ENCODE data around the gene BAIAP3.
"Not testable (repeated sequence)": the region's sequence is repeated elsewhere in the genome, so short reads cannot be mapped to it uniquely, and the experiment has no call there.

Gene BAIAP3

GRCh38 chr16:1333149-1333812, at the start of gene BAIAP3:
Gene BAIAP3, plus strand, starts transcription at chr16:1333645. Its CDS starts 4,905 bp downstream, at chr16:1338550.
- no peak for FAIRE-seq

GRCh38 chr16:1283996-1284616, 49.3 kb upstream of the BAIAP3 start:
- DNase-seq (ENCODE audit: extremely low spot score, insufficient read length, low read depth) = no peak

More at GRCh38 chr16:1333149-1333812, at the start of gene BAIAP3:
- no peak for DNase-seq (ENCODE audit: extremely low spot score, insufficient read length, low read depth)

GRCh38 chr16:1285669-1286512, 47.6 kb upstream of the BAIAP3 start:
- no peak for DNase-seq (ENCODE audit: extremely low spot score, insufficient read length, low read depth)
- no peak for FAIRE-seq

More at GRCh38 chr16:1283996-1284616, 49.3 kb upstream of the BAIAP3 start:
- no peak for FAIRE-seq

- FAIRE-seq = no peak
- DNase-seq (ENCODE audit: extremely low spot score, insufficient read length, low read depth) = no peak
Observed at GRCh38 chr16:1286513-1287094, 46.8 kb upstream of the BAIAP3 start.

- DNase-seq (ENCODE audit: extremely low spot score, insufficient read length, low read depth) (no peak), FAIRE-seq (no peak)
Observed at GRCh38 chr16:1287982-1288670, 45.3 kb upstream of the BAIAP3 start.

- FAIRE-seq = no peak
- DNase-seq (ENCODE audit: extremely low spot score, insufficient read length, low read depth) = no peak
Observed at GRCh38 chr16:1288813-1289476, 44.5 kb upstream of the BAIAP3 start.

- DNase-seq (ENCODE audit: extremely low spot score, insufficient read length, low read depth) = no peak
- no peak for FAIRE-seq
Observed at GRCh38 chr16:1289477-1289866, 44.0 kb upstream of the BAIAP3 start.

- DNase-seq (ENCODE audit: extremely low spot score, insufficient read length, low read depth) = no peak
- no peak for FAIRE-seq
Observed at GRCh38 chr16:1290063-1290501, 43.4 kb upstream of the BAIAP3 start.

- FAIRE-seq = no peak
- no peak for DNase-seq (ENCODE audit: extremely low spot score, insufficient read length, low read depth)
Observed at GRCh38 chr16:1290860-1291575, 42.4 kb upstream of the BAIAP3 start.

- FAIRE-seq (no peak), DNase-seq (ENCODE audit: extremely low spot score, insufficient read length, low read depth) (no peak)
Observed at GRCh38 chr16:1291576-1291974, 41.9 kb upstream of the BAIAP3 start.

GRCh38 chr16:1292208-1292607, 41.2 kb upstream of the BAIAP3 start:
- DNase-seq (ENCODE audit: extremely low spot score, insufficient read length, low read depth); FAIRE-seq: not testable (repeated sequence)

GRCh38 chr16:1292808-1293207, 40.6 kb upstream of the BAIAP3 start:
- DNase-seq (ENCODE audit: extremely low spot score, insufficient read length, low read depth); FAIRE-seq: not testable (repeated sequence)

GRCh38 chr16:1293921-1294656, 39.4 kb upstream of the BAIAP3 start:
- FAIRE-seq = no peak
- no peak for DNase-seq (ENCODE audit: extremely low spot score, insufficient read length, low read depth)

GRCh38 chr16:1295465-1295864, 38.0 kb upstream of the BAIAP3 start:
- DNase-seq (ENCODE audit: extremely low spot score, insufficient read length, low read depth) = no peak
- FAIRE-seq = no peak

- DNase-seq (ENCODE audit: extremely low spot score, insufficient read length, low read depth); FAIRE-seq: not testable (repeated sequence)
Observed at GRCh38 chr16:1296688-1297017, 36.8 kb upstream of the BAIAP3 start.

- FAIRE-seq = no peak
Observed at GRCh38 chr16:1297018-1297696, 36.3 kb upstream of the BAIAP3 start.

GRCh38 chr16:1298406-1298805, 35.0 kb upstream of the BAIAP3 start:
- FAIRE-seq = no peak
- DNase-seq (ENCODE audit: extremely low spot score, insufficient read length, low read depth) = no peak

More at GRCh38 chr16:1297018-1297696, 36.3 kb upstream of the BAIAP3 start:
- DNase-seq (ENCODE audit: extremely low spot score, insufficient read length, low read depth) = no peak
